RPMI8226 (cell line): Measurements from ENCODE around the gene ZSCAN5C.

Experiments
- DNase-seq: peaks from one replicate; pipeline ENCODE4 v3.0.0-alpha.2; 2015

Gene ZSCAN5C, protein sequence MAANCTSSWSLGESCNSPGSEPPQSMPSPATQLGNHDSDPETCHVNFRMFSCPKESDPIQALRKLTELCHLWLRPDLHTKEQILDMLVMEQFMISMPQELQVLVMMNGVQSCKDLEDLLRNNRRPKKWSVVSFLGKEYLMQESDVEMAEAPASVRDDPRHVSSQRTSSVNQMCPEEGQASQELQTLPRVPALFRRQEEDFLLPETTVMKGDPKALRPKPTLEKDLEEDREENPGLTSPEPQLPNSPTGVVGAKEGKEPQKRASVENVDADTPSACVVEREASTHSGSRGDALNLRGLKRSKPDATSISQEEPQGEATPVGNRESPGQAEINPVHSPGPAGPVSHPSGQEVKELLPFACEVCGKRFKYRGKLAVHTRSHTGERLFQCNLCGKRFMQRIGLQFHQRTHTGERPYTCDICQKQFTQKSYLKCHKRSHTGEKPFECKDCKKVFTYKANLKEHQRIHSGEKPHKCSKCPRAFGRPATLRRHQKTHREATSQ

DNA sequence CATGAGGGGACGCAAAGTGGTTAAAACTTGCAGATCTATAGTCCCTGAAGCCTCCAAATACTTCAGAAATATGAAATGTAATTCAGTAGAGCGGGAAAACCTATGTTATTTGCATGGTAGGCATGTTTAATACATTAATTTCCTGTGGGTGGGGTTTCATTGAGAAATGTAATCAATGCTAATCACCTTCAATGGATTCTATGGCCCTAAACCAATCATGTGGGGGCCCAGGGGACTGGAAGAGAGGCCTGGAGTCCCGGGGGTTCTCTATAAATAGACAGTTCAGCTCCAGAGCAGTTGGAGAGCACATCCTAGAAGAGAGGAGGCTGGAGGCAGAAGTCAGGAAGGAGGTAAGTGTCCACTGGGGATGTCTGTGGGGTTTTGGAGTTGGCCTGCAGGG lies at the start of gene ZSCAN5C:
TSS of gene ZSCAN5C (plus strand) at position 301 of the 400 bp plus-strand sequence. CDS start 3,641 bp downstream, outside the sequence.
- no peak for DNase-seq

DNA sequence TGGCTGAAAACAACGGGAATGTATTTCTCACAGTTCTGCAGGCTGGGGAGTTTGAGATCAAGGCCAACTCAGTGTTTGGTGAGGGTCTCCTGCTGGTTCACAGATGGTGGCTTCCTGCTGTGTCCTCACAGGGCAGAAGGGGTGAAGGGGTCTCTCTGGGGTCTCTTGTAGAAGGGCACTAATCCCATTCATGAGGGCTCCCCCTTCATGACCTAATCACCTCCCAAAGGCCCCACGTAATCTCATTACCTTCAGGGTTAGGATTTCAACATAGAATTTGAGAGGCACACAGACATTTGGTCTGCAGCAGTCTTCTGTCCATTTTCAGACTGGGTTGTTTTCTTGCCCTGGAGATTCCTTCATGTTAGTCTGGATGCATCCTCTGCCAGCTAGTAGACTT lies 49.4 kb upstream of the ZSCAN5C start:
- no peak for DNase-seq

GRCh38 chr19:56153507-56153906 lies 48.6 kb upstream of the ZSCAN5C start:
- no peak for DNase-seq

DNA sequence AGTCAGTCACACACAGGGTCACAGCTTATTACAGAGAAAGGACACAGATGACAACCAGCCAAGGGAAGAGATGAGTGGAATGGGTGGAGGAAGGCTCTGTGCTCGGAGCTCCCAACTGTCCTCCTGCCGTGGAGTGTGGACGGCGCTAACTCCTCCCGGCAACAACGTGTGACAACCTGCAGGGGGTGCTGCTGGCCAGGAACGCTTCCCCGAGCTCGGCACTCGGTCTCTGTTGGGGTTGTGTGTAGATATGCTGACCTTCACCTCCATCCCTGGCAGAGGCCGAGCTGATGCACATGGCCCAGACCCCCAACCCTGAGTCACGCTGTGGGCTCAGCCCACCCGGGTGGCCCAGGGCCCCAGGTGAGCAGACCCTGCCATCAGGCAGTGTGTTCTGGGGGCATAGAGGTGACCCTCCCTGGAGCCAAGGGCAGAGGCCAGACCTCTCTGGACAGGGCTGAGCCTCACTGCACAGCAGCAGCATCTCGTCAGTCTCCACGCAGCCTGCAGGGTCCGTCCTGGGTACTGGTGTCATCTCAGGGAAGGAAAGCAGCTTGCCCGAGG lies 46.9 kb upstream of the ZSCAN5C start:
- no peak for DNase-seq

DNA sequence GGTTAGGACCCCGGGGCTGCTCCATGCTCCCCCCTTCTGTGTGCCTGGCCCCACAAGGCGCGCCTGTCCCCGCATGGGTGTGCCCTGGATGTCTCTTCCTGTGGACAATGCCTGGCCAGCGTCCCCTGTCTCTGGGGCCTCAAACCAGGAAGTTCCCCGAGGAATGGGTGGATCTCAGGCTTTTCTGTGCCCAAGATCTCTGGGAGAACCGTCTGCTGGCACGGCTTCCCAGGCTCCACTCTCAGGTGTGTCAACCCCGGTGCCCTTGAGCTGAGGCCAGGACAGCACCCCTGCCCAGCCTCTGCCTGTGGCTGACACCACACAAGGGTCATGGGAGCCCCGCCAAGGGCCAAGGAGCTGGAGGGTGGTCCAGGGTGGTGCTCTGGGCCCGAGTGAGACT lies 45.3 kb upstream of the ZSCAN5C start:
- no peak for DNase-seq

DNA sequence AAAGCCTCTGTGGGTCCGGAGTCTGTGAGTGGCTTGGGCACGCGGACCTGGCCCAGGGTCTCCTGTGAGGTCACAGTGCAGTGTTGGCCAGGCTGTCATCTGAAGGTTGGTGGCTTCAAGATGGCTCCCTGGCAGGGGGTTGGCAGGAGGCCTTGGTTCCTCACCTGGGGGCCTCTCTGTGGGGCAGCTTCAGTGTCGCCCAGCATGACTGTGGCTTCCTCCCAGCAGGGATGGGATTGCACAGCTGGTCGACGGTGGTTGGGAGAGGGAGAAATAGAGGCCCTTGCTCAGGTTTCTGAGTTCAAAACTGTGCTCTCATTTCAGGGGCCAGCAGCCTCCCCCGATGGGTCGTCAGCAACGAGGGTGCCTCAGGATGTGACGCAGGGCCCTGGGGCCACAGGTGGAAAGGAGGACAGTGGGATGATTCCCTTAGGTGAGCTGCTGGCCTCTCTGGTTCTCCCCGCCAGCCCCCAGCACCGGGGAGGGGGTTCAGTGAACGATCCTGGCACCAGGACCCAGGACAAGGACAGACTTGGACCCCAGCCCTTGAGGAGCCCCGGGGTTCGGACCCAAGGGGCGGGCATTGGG lies 43.8 kb upstream of the ZSCAN5C start:
- no peak for DNase-seq

- no peak for DNase-seq
Measured at GRCh38 chr19:56159009-56159559, 43.0 kb upstream of the ZSCAN5C start.

DNA sequence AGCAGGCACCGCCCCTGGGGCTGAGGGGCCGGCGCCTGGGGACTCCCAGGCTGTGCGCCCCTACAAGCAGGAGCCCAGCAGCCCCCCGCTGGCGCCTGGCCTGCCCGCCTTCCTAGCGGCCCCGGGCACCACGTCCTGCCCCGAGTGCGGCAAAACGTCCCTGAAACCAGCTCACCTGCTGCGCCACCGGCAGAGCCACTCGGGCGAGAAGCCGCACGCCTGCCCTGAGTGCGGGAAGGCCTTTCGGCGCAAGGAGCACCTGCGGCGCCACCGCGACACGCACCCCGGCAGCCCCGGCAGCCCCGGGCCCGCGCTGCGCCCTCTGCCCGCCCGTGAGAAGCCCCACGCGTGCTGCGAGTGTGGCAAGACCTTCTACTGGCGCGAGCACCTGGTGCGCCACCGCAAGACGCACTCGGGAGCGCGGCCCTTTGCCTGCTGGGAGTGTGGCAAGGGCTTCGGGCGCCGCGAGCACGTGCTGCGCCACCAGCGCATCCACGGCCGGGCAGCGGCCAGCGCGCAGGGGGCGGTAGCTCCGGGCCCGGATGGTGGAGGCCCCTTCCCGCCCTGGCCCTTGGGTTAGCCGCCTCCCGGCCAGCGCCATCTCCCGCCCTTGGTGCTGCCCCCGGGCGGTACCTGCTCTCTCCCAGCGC lies 42.3 kb upstream of the ZSCAN5C start:
- DNase-seq: no peak

DNA sequence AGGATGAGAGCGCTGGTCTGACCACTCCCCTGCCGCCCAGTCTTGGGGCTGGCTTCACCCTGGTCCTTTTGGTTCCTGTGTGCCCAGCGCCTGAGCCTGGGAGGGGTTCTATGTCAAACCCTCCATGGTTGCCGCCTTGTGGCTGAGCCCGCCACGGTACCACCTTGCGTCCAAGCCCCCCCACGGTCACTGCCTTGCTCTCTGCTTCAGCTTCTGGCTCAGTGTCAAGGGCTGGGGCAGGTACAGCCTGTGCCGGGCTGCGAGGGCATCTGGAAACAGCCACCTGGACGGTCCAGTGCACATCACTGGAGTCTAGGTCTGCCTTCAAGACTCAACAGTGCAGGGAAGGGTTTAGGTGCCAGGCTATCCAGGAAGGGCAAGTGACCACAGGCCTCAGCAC lies 40.5 kb upstream of the ZSCAN5C start:
- no peak for DNase-seq

DNA sequence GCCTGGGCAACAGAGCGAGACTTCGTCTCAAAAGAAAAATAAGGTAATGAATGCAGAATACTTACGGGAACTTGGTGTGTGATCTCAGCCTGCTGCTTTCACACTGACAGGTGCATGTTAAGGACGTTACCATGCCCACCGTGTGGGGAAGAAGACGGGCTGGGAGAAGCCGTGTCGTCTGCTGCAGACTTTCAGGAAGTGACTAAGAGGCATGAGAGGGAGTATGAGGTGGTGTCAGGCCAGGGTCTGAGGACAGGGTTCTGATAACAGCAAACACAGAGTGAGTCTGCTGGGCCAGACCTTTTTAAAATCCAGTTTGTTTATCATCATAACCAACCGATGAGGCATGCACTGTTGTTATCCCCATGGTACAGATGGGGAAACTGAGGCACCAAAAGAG lies 39.8 kb upstream of the ZSCAN5C start:
- no peak for DNase-seq

GRCh38 chr19:56163097-56163496 lies 39.0 kb upstream of the ZSCAN5C start:
- DNase-seq: no peak

- no peak for DNase-seq
Measured at GRCh38 chr19:56167064-56167578, 35.0 kb upstream of the ZSCAN5C start.

DNA sequence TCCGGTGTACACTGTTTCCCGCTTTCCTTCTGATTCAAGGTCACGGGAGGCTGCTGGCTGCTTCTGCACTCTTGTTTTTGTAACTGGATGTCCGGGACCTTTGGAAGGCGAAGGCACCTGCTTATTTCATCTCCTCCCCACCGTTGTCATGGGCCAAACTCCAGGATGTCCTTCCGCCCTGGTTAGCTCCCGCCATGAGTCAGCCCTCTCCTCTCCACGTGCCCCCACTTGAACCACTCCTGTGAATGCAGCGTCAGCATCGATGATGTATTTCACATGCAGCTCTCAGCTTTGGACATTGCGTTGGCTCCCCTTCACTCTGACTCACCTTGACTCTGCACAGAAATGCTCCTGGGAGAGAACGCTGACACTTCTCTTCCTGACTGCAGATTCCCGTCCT lies 31.8 kb upstream of the ZSCAN5C start:
- DNase-seq: peak; percentile 81

DNA sequence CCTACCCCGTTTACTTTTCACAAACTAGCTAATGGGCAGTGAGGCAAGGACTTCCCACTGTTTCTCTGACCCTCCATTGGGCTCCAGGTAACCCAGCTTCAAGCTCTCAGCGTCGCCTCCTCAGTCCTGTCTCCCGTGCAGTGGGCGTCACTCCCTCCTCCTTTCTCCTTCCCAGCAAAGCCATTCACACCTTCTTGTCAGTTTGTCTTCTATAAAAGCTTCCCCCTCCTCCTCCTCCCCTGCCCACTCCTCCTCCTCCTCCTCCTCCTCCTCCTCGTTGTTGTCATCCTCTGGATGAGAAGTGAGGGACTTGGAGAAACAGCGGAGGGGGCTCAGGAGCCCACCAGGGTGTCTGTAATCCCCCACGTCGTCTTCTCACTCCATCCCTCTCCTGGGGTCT lies 28.0 kb upstream of the ZSCAN5C start:
- DNase-seq: no peak

DNA sequence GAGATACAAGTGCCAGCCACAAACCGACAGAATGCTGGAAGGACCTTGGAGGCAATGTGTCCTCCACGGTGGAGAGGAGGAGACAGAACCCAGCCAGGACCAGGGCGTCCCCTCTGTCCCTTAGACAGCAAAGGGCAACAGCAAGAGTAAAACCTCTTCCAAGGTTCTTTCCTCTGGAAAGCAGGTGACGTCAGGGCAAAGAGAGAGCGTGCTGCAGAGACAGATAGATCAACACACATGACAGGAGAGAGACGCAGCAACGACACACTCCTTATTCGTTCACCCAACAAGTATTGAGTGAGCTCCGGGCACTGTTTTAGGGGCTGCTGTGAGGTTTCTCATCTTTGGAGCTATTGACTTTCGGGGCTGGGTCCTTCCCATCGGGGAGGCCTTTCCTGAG lies 27.5 kb upstream of the ZSCAN5C start:
- DNase-seq: no peak

GRCh38 chr19:56175861-56176307 lies 26.2 kb upstream of the ZSCAN5C start, which contains the start of gene GALP:
Gene GALP (plus strand): TSS chr19:56176008. CDS start chr19:56177109, 1,101 bp downstream.
- peak; percentile 88 for DNase-seq

- DNase-seq: peak; percentile 64
Measured at GRCh38 chr19:56176310-56176709, 25.8 kb upstream of the ZSCAN5C start.

- DNase-seq: no peak
Measured at GRCh38 chr19:56176881-56177280, 25.2 kb upstream of the ZSCAN5C start.

- no peak for DNase-seq
Measured at GRCh38 chr19:56177564-56178243, 24.4 kb upstream of the ZSCAN5C start.

GRCh38 chr19:56189785-56190184 lies 12.3 kb upstream of the ZSCAN5C start:
- peak; percentile 42 for DNase-seq

DNA sequence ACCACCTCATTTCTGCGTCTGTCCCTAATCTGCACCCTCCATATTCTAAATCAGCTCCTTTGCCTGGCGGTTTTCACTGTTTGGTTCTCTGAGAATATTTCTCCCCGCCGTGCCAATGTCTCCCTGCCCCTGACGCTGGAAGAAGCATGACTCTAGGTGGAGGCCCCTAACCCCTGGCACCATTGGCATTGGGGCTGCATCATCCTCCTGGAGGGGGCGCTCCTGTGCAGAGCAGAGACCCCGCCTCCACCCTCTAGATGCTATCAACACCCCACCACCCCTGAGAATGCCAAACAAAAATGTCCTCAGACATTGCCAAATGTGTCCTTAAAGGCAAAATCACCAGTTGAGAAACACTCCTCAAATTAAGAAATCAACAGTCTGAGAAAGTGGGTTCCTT lies 11.0 kb upstream of the ZSCAN5C start:
- DNase-seq: no peak

DNA sequence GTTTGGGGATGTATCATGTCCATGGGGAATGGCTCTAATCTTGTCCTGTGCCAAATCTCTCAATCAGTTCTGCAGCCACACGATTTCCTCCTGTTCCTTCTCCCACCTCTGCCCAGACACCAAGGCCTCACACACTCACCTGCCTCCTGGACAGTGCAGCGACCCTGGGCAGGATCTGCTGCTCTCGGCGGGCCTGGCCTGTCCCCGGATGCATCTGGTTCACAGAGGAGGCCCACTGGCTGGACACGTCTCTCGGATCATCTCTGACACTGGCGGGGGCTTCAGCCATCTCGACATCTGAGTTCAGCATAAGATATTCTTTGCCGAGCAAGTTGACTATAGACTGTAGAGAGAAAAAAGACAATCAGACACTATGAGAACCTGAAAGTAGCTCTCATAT lies 10.4 kb upstream of the ZSCAN5C start:
- no peak for DNase-seq
